Epithelial cell of prostate (primary cell): Measurements from ENCODE around the gene IPO4.
A peak's percentile ranks its signal among the peaks of the same experiment; 100 is the strongest.
"Not testable (repeated sequence)": the region's sequence is repeated elsewhere in the genome, so short reads cannot be mapped to it uniquely, and the experiment has no call there.

ENCODE experiments used
- DNase-seq: peaks from one replicate; pipeline ENCODE4 v3.0.0-alpha.2; 2011; ENCODE audit warnings: low read depth, low spot score
- H3K27ac ChIP-seq: fragments of 450-650 bp; 2 replicates; pipeline ENCODE4 v1.5.1; 2017; ENCODE audit warnings: mild to moderate bottlenecking

The IPO4 gene

DNA sequence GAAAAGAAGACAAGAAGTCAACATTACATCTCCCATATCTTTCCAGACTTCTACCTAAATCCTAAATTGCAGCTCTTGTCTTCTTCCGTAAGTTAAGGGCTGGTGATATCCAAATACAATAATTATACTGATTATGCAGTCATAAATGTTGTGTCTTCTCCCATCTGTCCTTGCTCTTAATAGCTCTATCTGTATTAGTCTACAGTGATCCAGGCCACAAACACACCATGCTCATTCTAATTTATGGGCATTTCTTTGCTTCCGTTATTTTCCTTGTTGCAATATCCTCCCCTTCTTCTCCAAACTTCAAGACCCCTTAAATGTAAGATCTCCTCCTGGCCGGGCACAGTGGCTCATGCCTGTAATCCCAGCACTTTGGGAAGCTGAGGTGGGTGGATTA is 30.9 kb upstream of the IPO4 start:
- DNase-seq: no peak
- H3K27ac ChIP-seq: no peak overlapping the region

DNA sequence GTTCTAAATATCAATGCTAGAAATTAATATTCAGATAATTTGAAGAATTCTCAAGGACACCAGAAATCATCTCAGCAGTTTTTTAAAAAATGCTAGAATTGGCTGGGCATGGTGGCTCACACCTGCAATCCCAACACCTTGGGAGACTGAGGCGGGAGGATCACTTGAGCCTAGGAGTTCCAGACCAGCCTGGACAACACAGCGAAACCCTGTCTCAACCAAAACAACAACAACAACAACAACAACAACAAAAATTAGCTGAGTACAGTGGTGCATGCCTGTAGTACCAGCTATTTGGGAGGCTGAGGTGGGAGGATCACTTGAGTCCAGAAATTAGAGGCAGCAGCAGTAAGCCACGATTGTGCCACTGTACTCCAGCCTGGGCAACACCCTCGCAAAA is 30.5 kb upstream of the IPO4 start:
- DNase-seq: no peak
- H3K27ac ChIP-seq: no peak overlapping the region

DNA sequence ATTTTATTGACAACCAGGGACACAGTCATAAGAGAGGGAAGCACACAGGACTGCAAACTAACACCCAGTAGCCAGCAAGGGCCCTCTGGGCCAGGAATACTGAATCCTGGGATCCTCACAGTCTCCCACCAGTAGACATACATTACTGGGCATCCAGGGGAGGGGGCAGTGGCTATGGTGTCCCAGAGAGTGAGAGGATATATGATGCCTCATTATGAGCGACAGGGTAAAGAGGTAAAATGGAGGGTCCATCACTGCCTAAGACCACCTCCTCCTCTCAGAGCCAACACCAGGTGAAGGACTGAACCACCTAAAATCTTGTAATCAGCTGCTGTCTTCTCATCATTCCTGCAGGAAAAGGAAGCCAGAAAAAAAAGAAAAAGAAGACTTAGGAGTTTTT is 28.3 kb upstream of the IPO4 start:
- DNase-seq: not testable (repeated sequence)
- H3K27ac ChIP-seq: peak overlapping the region; percentile 75

DNA sequence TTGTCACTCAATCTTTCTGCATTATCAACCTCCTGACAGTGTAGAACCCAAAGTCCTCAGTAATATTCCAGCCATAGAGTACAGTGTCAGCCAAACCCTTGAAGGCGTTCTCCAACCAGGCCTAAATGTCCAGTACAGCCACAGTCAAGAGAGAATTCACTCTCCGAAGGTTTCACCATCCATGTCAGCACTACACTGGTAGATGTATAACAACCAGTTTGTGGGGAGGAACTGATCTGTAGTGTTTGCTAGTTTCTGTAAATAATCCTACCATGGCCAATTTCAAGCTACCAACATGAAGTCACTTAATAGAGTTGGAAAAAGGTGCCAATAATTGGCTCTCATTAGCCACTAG is 27.7 kb upstream of the IPO4 start:
- no peak for DNase-seq
- H3K27ac ChIP-seq: peak overlapping the region; percentile 75

DNA sequence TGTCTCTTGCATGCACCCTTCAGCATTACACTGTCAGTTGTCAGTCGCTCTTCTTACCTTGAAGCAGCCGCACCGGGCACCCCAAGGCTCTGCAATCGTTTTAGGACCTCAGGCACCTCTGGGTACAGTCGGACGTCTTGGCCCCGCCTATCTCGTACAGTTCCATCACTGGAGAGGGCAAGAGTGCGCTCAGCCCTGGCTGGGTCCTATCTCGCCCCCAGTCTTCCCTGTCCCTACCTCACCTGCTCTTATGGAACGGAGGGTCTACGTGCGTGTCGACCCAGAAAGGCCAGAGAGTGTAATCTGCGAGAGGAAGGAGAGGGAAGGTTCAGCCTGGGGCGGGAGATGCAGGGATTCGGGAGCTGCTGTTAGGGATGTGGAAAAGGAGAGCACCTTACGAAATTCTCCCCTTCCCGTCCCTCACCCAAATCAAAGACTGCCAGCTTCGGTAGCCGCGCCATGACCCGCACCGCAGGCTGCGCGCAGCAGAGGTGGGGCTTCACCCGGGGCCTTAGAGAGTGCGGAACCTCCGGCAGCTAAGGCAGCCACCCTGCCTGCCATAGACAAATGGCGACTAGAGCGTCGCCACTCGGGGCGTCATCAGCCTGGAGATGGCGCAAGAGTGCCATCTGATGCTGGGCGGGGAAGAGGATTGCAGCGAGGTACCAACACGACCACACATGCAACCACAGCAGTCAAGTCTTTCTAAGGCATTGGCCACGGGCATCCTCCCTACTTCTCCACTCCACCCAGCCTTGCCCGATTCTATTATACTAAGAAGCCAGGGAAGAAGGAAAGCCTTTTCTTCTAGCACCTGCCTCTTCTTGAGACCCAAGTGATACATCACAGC is 27.1 kb upstream of the IPO4 start, which contains the start of gene MDP1:
Gene MDP1, minus strand, starts transcription at position 572 of the 850 bp plus-strand sequence. Its CDS starts 111 bp downstream, at position 461.
- peak within 1 kb of the TSS; percentile 75 for H3K27ac ChIP-seq
- DNase-seq: peak; percentile 44

DNA sequence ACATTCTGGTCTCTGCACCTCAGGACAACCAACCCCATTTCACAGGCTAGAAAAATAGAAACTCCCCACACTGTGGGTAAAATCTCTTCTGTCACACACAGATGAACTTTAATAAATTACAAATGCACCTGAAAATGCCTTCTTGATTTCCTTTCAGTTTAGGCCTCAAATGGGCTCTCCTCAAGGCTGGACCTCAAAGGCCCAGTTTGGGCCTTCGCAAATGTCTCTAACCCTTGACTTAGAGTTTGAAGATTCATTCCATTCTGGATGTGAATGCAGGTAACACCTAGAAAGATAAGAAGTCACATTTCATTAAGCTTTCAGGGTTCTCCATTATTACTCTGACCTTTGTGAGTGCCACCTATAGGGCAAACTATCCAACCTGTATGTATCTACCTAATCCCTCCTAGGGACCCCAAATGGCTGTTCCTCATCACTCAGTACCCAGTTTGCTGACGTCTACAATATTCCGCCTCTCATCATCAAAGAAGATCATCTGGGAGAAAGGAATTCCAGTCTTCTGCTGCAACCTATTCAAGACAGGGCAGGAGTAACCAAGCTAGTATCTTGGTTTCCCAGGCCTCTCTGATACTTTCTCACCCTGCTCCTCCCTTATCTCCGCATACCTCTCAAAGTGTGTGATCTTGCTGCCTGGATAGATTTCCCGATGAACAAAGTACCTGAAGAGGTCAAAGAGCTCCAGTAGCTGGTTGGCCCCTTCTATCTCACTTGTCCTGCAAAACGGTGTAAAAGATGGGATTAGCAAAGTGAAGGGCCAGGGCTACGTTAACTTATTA is 25.4 kb upstream of the IPO4 start:
- no peak for DNase-seq

DNA sequence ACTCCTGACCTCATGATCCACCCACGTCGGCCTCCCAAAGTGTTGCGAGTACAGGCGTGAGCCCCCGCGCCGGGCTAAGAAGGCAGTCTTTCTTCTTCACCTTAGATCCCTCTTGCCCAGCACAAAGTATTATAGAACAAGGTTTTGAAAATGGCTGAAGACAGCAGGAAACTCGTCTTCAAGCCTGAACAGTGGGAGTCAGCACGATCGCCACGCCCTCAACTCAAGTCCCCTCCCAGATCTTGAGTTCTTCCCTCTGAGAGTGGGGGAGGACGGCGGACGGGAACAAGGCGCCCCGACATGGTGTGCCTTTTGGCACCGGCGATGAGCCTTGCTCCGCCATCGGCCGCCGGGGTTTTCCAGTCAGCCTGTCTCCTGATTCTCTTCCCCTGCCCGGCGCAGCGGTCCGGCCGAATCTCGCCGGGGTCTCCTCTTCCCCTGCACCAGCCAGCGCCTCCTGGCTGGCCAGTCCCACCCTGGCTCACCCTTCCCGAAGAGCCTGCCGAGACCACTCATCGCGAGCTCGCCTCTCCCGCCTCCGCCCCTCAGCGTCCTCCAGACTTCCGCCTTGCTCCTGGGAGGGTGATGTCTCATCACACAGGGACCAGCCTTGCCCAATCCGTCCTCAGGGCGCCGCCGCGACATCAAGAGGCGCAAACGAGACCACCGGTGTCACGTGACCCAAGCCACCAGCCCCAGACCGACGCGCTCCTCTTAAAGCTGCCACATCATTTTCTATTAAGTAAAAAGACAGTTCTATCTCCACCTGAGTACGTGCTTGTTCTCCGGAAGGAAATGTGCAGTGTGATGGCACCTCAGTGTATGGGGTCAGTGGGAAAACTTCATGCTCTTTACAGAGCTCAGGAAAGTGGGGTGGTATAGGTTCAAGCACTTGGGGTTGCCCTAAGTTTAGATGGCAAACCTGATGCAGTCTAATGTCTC is 24.6 kb upstream of the IPO4 start, which contains the start of gene CHMP4A:
Gene CHMP4A, minus strand, starts transcription at position 565 of the 942 bp plus-strand sequence. Its CDS starts 49 bp downstream, at position 516.
- H3K27ac ChIP-seq: peak within 1 kb of the TSS; percentile 96
- DNase-seq: peak; percentile 89

More for the DNA sequence above, 25.4 kb upstream of the IPO4 start:
- H3K27ac ChIP-seq: peak overlapping the region; percentile 96

DNA sequence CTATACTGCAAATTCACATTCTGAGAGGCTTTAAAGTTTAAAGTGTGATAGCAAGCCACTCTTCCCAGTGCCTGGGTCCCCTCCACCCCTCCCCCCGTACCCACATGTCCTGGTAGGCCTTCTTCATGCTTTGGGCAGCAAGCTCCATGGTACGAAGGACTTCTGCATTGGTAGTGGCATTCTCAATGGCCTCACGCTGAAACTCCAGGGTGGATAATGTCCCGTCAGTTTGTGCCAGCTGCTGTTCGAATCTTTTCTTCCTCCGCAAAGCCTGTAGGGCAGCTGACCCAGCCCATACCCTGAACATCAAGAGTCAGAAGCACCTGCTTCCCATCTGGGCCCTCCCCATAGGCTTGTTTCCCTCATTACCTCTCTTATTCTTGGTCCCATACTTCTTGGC is 22.7 kb upstream of the IPO4 start:
- H3K27ac ChIP-seq: no peak overlapping the region

DNA sequence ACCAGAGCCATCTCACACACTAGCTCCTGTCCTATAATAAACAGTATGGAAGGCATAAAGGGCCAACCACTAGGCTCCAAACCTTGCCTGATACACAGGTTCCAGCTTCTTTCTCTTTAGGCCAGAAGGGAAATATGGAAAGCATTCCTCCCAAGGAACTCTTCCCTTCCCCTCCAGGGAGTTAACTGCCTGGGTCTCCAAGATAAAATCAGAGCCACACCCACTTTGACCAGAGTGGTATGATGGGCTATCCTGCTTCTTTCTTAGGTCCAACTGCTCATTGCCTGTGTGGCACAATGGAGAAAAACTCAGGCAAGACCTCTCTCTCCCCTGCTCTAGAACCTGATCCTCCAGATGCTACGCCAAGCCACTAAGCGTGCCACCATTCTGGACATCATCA is 19.0 kb upstream of the IPO4 start:
- no peak for DNase-seq
- no peak overlapping the region for H3K27ac ChIP-seq

More for the DNA sequence above, 22.7 kb upstream of the IPO4 start:
- DNase-seq: no peak

DNA sequence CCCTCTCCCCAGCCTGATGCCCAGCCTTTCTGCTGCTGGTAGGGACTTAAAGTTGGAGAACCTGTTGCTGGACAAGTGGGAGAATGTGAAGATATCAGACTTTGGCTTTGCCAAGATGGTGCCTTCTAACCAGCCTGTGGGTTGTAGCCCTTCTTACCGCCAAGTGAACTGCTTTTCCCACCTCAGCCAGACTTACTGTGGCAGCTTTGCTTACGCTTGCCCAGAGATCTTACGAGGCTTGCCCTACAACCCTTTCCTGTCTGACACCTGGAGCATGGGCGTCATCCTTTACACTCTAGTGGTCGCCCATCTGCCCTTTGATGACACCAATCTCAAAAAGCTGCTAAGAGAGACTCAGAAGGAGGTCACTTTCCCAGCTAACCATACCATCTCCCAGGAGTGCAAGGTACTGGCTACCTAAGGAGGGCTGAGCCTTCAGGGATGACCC is 18.5 kb upstream of the IPO4 start:
- H3K27ac ChIP-seq: no peak overlapping the region
- no peak for DNase-seq

DNA sequence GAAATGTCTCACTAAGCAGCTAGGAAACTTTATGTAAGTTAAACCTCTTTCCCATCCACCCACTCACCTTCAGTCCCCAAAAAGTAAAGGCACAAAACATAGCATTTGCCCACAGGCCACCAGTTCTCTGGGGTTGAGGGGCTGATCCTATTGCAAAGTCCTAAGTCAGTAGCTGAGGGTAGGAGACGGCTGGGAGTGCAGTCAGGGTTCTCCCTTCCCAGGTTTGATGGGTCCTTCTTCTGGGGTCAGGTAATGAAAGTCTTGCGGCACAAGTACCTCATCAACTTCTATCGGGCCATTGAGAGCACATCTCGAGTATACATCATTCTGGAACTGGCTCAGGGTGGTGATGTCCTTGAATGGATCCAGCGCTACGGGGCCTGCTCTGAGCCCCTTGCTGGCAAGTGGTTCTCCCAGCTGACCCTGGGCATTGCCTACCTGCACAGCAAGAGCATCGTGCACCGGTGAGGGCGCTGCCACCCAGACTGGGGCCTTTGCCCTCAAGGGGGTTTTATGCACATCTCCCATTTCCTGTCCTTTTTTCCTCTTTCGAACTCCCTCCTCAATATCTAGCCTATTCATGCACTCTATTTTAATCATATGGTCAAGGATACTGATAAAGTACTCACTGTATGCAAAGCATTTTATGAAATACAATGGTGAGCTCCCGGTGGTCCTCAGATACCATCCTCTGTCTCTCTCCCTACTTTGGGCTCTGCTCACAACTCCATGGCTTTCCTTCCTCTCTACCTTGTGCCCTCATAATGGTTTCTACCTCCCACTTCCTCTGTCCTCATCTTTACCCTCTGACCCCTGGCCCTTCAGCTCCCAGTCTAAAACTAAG is 17.9 kb upstream of the IPO4 start:
- H3K27ac ChIP-seq: no peak overlapping the region

DNA sequence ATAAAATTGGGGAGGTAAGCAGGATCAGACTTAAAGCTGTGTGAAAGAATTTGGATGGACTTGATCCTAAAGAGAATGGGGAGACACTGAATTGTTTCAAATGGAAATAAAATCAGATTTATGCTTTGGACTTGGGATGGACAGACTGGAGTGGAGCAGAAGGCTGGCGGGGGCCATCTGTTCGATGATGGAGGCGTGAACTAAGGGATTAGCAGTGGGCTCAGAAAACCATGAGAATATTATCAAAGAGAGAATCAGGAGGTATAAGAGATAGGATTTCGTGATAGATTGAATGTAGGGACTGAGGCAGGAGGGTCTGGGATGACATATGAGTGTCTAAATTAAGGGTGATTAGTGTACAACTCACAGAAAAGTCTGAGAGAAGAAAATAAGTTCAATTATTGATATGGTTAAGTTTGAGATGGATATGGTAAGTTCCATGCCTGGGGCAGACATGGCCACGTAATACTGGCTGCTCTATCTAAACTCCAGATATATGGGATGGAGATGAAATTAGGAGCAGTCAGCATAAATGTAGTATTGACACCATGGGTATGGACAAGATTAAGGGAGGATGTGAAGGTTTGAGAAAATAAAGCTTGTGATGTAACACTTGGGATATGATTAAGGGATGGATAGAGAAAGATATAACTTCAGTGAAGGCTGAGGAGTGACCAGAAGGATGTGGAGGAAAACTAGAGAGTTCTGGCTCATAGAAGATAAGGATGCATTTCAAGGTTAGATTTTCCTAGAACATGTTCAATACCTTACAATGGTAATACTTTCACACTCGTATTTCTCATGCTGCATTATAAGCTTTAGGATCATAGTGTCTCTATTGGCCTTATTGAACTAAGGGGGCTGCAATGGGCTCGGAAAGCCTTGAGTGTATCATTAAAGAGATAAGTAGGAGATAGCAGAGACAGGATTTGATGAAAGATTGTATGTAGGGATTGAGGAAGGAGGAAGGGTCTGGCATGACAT is 15.8 kb upstream of the IPO4 start:
- no peak overlapping the region for H3K27ac ChIP-seq
- no peak for DNase-seq

More for the DNA sequence above, 17.9 kb upstream of the IPO4 start:
- no peak for DNase-seq

DNA sequence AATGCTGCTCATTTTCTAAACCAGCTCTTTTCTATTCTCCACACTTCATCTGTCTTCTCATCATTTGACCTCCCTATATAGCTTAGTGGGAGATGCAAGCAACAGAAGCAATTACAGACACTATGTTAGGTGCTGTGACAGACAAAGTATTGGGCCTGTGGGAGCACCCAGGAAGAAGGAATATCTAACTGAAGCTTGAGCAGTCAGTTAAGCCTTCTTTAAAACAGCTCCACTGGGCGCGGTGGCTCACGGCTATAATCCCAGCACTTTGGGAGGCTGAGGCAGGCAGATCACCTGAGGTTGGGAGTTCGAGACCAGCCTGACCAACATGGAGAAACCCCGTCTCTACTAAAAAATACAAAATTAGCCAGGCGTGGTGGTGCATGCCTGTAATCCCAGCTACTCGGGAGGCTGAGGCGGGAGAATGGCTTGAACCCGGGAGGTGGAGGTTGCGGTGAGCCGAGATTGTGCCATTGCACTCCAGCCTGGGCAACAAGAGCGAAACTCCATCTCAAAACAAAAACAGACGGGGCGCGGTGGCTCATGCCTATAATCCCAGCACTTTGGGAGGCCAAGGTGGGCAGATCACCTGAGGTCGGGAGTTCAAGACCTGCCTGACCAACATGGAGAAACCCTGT is 14.8 kb upstream of the IPO4 start:
- not testable (repeated sequence) for H3K27ac ChIP-seq, DNase-seq

DNA sequence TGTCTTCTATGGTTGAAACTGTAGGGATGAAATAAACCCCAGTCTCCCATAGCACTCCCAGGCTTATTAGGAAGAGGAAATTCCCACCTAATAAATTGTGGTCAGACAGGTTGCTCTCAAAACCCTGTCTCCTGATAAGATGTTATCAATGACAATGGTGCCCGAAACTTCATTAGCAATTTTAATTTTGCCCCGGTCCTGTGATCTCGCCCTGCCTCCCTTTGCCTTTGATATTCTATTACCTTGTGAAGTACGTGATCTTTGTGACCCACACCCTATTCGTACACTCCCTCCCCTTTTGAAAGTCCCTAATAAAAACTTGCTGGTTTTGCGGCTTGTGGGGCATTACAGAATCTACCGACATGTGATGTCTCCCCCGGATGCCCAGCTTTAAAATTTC is 13.9 kb upstream of the IPO4 start:
- not testable (repeated sequence) for H3K27ac ChIP-seq, DNase-seq

DNA sequence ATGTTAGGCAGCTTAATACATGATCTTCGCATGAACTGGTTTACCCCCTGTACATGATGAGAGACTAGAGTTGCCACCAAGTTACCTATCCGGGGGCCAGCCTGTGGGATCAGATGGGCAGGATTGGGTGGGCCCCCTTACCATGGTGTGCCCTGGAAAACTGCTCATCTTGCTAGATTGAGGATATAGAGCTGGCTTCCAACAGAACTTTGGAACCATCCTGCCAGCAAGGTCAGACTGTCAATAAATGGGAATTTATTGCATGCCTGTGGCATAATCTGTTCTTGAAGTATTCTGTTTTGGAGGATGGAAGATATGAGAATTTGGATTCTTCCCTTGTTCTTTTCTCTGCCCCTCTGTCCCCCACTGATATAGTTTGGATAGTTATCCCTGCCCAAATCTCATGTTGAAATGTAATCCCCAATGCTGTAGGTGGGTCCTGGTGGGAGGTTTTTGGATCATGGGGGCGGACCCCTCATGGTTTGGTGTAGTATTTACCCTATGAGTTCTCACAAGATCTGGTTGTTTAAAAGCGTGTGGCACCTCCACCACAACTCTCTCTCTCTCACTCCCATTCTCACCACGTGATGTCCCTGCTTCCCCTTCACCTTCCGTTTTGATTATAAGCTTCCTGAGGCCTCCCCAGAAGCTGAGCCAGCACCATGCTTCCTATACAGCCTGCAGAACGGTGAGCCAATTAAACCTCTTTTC is 10.4 kb upstream of the IPO4 start:
- DNase-seq: no peak
- H3K27ac ChIP-seq: no peak overlapping the region

DNA sequence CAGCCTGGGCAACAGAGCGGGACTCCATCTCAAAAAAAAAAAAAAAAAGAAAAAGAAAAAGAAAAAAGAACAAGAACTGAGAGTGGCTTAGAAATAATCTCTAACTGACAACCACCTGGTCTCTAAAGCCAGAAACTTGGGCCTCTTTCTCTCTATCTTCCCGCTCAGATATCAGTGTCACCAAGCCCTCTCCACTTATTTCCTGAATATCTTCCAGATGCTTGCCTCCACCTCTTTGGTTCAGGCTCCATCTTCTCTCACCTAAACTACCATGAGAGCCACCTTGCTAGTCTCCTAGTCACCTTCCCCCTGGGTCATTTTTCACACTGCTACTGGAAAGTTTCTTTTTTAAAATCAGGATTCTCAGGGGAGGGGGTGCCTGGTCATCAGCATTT is 8.4 kb upstream of the IPO4 start:
- no peak for DNase-seq
- no peak overlapping the region for H3K27ac ChIP-seq
